GM12801 (cell line): ENCODE measurements around the gene TADA2A.

Experiments
- CTCF ChIP-seq: IDR thresholded peaks from one replicate; pipeline ENCODE4 v1.5.1; 2011; ENCODE audit warnings: control low read depth; ENCODE audit not compliant: insufficient read length; ENCODE audit errors: extremely low read depth

The TADA2A gene

GRCh38 chr17:37400505-37400904 is 6.2 kb upstream of the TADA2A start:
- no peak for TF ChIP-seq CTCF

- no peak for TF ChIP-seq CTCF
Measured at GRCh38 chr17:37405955-37406634, 591 bp upstream of the TADA2A start.

GRCh38 chr17:37410357-37410756 is 3.7 kb downstream of the TADA2A start:
- no peak for TF ChIP-seq CTCF

- no peak for TF ChIP-seq CTCF
Measured at GRCh38 chr17:37413875-37414519, 7.3 kb downstream of the TADA2A start.

- TF ChIP-seq CTCF, result no peak
Measured at GRCh38 chr17:37417852-37418251, 11.2 kb downstream of the TADA2A start.

- no peak for TF ChIP-seq CTCF
Measured at GRCh38 chr17:37422971-37423625, 16.4 kb downstream of the TADA2A start.

GRCh38 chr17:37425268-37425667 is 18.6 kb downstream of the TADA2A start:
- TF ChIP-seq CTCF, result no peak
